Ecto neural progenitor cell (in vitro differentiated cells): Measurements from ENCODE around the gene TDRD12.
"Not testable (repeated sequence)": the region's sequence is repeated elsewhere in the genome, so short reads cannot be mapped to it uniquely, and the experiment has no call there.

Source experiments
- DNase-seq: peaks from one replicate; pipeline ENCODE4 v3.0.0-alpha.2; 2018; ENCODE audit warnings: low spot score

Gene TDRD12

DNA sequence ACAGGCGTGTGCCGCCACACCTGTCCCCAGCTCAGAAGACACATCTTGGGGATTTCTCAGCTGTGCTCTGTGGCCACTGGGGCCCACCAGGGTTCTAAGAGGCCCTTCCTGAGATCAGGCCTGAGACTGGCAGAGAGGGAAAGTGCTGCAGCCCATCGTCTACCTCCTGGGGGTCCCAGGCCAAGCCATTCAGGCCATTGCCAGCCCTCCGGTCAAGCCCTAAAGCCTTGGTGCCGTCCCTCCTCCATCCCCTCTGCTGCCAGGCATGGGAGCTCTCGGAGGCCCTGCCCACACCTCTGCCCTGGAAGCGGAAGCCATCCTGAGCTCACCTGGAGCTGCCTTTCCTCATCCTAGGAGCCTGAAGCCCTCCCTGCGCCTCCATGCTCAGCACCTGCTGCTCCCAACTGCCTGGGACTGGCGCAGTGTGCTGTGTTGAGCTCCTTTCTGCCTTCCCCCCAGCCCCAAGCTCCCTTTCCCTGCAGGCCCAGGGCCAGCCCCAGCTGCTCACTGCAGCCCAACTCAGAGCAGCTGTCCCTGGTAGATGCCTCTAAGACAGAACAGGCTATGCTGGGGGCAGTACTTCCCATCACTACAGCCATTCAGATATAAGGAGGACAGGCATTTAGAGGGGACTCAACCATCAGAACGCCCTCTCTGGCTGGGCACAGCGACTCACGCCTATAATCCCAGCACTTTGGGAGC lies 147.1 kb downstream of the TDRD12 start:
- DNase-seq, result peak; percentile 46

DNA sequence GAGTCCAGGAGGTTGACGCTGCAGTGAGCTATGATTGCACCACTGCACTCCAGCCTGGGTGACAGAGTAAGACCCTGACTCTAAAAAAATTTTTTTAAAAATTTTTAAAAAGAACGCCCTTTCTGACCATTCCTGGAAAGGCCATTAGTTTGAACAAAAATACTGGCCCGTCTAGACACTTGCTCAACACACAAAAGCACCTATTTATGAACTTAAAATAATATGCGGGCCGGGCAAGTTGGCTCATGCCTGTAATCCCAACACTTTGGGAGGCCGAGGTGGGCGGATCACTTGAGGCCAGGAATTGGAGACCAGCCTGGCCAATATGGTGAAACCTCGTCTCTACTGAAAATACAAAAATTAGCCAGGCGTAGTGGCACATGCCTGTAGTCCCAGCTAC lies 147.9 kb downstream of the TDRD12 start:
- not testable (repeated sequence) for DNase-seq

DNA sequence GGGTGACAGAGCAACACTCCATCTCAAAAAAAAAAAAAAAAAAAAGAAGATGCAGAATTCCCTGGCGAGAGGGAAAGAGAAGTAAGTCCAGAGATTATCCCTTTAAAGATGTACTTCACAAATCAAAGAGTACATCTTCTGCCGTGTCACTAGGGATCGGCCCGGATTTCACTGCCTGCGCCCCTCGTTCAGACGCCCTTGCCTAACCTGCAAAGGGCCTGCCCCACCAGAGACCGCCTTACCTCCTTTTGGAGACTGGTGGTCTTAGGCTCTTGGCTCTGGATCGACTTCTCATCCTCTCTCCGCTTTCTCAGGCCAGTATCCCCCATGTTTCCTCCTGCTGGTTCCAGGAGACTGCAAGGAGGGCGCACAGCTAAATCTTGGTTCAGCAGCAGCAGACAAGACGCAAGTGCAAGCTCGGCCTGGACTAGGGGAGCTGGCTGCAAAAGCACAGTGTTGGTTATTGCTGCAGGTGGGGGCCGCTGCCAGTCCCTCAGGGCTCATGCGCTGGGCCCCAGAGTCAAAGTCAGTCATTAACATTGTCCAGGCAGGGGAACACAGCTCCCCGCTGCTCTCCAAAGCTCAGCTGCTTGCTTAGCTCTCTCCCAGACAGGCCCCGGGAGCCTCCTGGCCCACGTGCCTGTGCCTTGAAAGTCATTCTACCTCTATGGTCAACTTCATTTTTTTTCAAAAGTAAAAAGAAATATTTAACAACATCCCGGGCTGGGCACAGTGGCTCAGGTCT lies 148.8 kb downstream of the TDRD12 start:
- DNase-seq, result no peak

DNA sequence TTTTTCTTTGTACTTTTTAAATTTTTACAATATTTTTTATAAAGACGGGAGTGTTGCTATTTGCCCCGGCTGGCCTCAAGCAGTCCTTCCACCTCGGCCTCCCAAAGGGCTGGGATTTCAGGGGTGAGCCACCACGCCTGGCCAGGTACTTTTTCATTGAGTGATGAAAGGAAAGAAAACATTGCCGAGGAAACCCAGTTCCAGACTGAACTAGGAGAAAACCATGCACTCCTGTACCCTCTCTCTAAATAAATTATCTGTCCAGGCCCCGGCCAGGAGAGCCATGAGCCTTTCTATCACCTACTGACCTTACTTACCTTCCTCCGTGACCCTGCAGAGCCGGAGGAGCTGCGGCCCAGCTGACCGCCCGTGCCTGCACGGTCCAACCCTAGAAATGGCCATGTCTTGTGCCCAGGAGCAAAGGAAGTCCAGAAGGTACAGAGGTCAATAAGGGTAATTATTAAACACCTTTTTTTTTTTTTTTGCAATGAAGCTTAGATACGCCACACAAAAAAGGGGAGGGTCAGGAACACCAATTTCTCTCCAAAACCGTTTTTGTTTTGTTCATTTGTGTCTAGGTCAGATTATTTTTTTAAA lies 149.9 kb downstream of the TDRD12 start, which contains the start of gene SLC7A9:
SLC7A9 (minus strand) TSS at position 399 of the 597 bp plus-strand sequence. CDS start 1,233 bp downstream, outside the sequence.
- no peak for DNase-seq

DNA sequence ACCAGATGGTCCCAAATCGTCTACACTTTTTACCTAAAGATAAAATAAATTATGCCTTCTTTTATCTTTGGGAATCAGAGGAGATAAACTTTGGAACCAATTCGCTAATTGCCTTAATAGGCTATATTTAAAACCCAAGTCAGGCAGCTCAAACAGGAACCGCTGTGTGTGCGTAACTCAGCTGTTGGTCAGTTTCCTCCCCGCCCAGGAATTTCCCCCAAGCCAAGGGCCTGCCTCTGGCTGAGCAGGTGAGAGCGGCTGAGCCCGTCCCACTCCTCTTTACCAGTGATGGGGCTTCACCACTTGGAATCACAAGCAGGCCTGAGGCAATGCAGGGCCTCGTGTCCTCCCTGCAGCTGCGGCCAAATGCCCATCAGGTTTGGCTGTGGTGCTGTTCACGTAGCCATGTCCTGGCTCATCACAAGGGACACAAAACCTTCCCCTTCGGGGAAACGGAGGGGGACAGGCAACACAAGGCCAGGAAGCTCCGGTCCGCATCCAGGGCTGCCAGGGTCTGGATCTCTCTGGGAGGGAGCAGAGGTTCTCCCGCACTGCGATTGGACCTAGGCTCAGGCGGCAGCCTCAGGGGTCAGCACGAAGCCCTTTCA lies 150.5 kb downstream of the TDRD12 start:
- peak; percentile 60 for DNase-seq

DNA sequence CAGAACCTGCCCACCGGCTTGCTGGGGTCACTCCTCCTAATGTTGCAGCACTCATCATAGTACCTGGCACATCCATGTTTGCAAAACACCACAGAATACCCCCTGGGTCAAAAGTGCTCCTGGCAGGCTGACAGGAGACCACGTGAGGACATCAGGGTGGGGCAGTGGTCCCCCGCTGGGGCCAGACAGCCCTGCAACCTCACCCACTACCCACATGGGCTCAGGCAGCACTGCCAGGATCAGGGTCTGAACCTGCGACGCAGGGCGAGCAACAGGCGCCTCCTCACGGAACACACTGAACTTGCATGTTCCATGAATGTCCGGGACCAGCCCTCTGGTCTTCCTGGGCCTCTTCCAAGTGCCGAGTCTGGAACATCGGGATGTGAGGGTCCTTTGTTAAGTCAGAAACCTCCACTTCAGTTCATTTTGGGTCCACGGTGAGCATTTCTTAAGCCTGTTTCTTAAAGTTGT lies 151.4 kb downstream of the TDRD12 start:
- no peak for DNase-seq

GRCh38 chr19:32872391-32872790 lies 152.8 kb downstream of the TDRD12 start:
- DNase-seq, result no peak

DNA sequence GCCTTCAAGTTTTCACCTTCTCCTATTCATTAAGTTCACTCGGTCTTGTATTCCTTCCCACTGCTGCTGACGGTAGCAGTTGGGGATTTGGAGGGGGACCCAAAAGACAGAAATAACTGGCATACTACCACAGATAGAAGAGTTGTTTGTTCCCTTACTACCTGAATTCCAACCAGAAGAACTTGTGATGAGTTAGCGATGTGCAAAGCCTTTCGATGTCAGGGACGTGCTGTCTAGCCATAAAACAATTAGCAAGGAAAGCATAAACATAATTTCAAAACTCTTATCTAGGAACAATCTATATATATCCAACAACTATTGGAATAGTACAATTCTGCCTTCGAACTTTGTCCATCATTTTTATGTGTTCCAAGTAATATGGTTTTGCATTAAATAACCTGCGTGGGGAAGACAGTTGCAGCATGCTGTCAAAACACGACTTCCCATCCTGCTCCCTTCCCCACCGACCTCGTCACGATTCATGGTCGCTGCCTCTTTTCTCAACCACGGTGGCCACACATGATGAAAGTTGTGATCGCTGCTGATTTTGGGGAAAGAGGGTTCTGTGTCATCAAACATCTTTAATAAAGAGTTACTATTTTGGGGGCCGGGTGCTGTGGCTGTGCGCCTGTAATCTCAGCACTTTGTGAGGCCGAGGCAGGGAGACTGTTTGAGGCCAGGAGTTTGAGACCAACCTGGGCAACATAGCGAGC lies 153.8 kb downstream of the TDRD12 start:
- DNase-seq, result no peak

DNA sequence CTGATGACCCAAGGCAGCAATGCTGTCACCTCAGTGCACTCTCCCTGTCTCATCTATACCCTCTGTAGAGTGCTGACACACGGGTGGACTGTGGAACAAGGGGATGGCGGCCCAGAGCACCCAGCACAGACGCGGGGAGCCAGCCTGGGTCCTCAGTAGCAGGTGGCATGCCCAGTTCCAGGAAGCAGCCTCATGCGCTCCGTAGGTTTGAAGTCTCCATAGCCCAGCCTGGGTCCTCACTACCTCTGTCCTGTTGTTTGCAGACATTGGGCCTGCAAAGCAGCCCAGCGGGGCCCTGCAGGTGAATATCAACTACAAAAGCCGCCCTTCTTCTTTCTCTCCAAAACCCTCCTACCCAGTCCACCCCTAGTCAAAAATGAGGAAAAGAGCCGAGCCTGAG lies 155.0 kb downstream of the TDRD12 start:
- DNase-seq, result no peak

GRCh38 chr19:32875428-32875827 lies 155.9 kb downstream of the TDRD12 start:
- no peak for DNase-seq

DNA sequence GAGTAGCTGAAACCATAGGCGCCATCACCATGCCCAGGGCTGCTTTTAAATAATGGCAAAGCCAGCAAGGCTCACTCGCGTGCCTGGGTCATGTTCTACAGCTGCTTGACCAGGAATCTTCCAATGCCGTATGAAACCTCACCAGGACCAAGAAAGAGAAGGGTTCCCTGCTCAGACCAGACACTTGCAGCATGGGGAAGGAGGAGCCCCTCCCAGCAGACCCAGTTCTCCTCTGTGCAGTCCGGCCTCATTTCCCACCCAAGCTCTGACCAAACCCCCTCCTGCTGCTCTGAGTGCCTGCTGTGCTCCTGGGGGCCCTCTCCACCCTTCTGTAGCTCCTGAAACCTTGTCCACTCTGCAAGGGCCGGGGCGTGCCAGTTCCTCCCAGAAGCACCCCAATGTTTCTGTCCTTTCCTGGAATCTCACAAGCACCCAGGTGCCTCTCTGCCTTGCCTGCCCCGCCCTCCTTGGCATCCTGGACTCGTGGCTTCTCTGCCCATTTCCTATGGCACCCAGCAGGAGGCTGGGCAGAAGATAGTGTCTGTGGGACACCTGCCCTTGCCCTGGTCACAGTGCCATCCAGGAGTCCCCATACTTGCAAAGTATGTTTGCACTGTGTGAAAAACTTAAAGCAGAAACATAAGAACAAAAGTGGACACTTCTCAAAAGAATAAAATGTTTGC lies 156.8 kb downstream of the TDRD12 start:
- no peak for DNase-seq

GRCh38 chr19:32876919-32877285 lies 157.3 kb downstream of the TDRD12 start:
- no peak for DNase-seq
